ENCODE results near the gene MMP3. TPM values are rescaled to one million over a fixed set of nuclear protein-coding genes. Genes with fewer than 3 reads are reported as not detected.

MMP3 gene
- total RNA-seq, 2 experiments from 2014 or later = not detected

DNA sequence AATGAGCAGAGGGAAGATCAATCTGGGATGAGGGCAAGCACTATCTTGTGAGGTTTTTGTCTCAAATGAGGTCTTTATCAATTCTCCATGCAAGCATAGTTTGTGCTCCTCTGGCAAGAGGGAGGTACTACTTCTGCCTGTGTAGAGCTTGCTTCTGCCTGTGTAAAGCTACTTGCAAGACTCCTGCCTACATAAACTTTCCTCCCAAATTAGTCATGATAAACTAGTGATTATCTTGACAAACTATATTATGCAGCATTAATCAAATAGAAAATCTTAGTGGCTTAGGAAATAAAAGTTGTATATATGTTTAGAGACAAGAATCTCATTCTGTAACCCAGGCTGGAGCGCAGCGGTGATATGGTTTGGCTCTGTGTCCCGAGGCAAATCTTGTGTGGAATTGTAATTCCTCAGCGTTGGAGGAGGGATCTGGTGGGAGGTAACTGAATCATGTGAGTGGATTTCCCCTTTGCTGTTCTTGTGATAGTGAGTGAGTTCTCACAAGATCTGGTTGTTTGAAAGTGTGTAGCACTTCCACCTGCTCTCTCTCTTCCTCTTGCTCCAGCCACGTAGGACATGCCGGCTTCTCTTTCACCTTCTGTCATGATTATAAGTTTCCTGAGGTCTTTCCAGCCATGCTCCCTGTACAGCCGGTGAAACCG lies 54.9 kb downstream of the MMP3 start:
- DNase-seq = no peak
- intact Hi-C loops (cut with DNase I, micrococcal nuclease) = no loop called here
- no peaks in the 10 kb centered on the region for H3K36me3 Mint-ChIP-seq (ENCODE audit: low read depth)
- ATAC-seq (ENCODE audit: poor library complexity) = no peak
- Histone ChIP-seq H3K27ac (ENCODE audit: low read depth in 1 of 2, low read length in 2 of 2) (no peak overlapping the region), H3K4me3 (ENCODE audit: low read length) (no peak overlapping the region), H3K9me3 (ENCODE audit: control insufficient read depth in 1 of 2, insufficient read depth in 1 of 2, low read length in 2 of 2) (no peaks in the 10 kb centered on the region), H3K4me1 (ENCODE audit: insufficient read depth, low read length) (no peaks in the 10 kb centered on the region), H3K36me3 (ENCODE audit: insufficient read depth, low read length) (no peaks in the 10 kb centered on the region), H3K27me3 (ENCODE audit: control insufficient read depth in 1 of 2, insufficient read depth in 2 of 2, low read length in 2 of 2) (peaks cover 0 to 6% of the 10 kb centered on the region in 2 experiments)
- ChIA-PET POLR2A (no interaction called here), CTCF (no interaction called here)
- no peak overlapping the region for H3K27ac Mint-ChIP-seq
- H3K4me1 Mint-ChIP-seq (ENCODE audit: low read depth) = no peaks in the 10 kb centered on the region
- no peak overlapping the region for H3K4me3 Mint-ChIP-seq
- H3K27me3 Mint-ChIP-seq = peaks cover 10% of the 10 kb centered on the region
- no peaks in the 10 kb centered on the region for H3K9me3 Mint-ChIP-seq
- TF ChIP-seq CTCF (IDR thresholded peaks at IDR 0.05) = no peak

Other genes starting within 250 kb of the MMP3 start
- not detected for gene MMP20, start 218.3 kb downstream of the MMP3 start, total RNA-seq
- gene MMP27, start 137.8 kb downstream of the MMP3 start, total RNA-seq = not detected
- gene MMP8, start 118.7 kb downstream of the MMP3 start, total RNA-seq = not detected
- not detected for gene MMP10, start 63.0 kb downstream of the MMP3 start, total RNA-seq
- not detected for gene MMP1, start 45.4 kb downstream of the MMP3 start, total RNA-seq
- not detected for gene MMP12, start 31.4 kb upstream of the MMP3 start, total RNA-seq
- gene MMP13, start 112.1 kb upstream of the MMP3 start, total RNA-seq = not detected
- gene DCUN1D5, start 248.6 kb upstream of the MMP3 start, total RNA-seq = 10 to 100 TPM; 15.6 to 16.1 TPM

Data from CD4-positive, alpha-beta T cell (primary cell).